MG63 (cell line): Measurements from ENCODE around the gene DCLRE1C. TPM values are rescaled to one million over a fixed set of nuclear protein-coding genes. Genes with fewer than 3 reads are reported as not detected.
"Not testable (repeated sequence)": the region's sequence is repeated elsewhere in the genome, so short reads cannot be mapped to it uniquely, and the experiment has no call there.

Experiments used
- DNase-seq: peaks from one replicate; pipeline ENCODE4 v3.0.0-alpha.2; 2020
- H3K27me3 ChIP-seq: fragments of 250-450 bp; sonication (Bioruptor Pico); 2 replicates; pipeline ENCODE4 v1.5.1; 2020; ENCODE audit warnings: mild to moderate bottlenecking, moderate library complexity
- H3K36me3 ChIP-seq: fragments of 250-450 bp; sonication (Bioruptor Pico); 2 replicates; pipeline ENCODE4 v1.5.1; 2020; ENCODE audit warnings: mild to moderate bottlenecking, moderate library complexity
- H3K4me3 ChIP-seq: fragments of 250-450 bp; sonication (Bioruptor Pico); 2 replicates; pipeline ENCODE4 v1.5.1; 2020; ENCODE audit warnings: mild to moderate bottlenecking, moderate library complexity
- H3K9me3 ChIP-seq: fragments of 250-450 bp; sonication (Bioruptor Pico); 2 replicates; pipeline ENCODE4 v1.5.1; 2020; ENCODE audit warnings: mild to moderate bottlenecking, moderate library complexity
- total RNA-seq: library from RNA; depleted of rRNA; stranded (reverse); fragments of >200 nt; shearing (Covaris generic); gene quantifications from 2 replicates; pipeline ENCODE4 v1.2.3, GENCODE V29; 2014; ENCODE audit warnings: low replicate concordance

DCLRE1C gene
- total RNA-seq, 1 experiment from 2014 or later, result 5.8 TPM

GRCh38 chr10:14911801-14912200 is 42.1 kb downstream of the DCLRE1C start:
- no peak overlapping the region for H3K4me3 ChIP-seq
- H3K27me3 ChIP-seq, result no peaks in the 10 kb centered on the region
- no peak for DNase-seq
- H3K36me3 ChIP-seq, result peaks cover 90% of the 10 kb centered on the region
- peaks cover 29% of the 10 kb centered on the region for H3K9me3 ChIP-seq

GRCh38 chr10:14910953-14911352 is 42.9 kb downstream of the DCLRE1C start:
- Histone ChIP-seq H3K9me3 (peaks cover 35% of the 10 kb centered on the region), H3K4me3 (no peak overlapping the region), H3K27me3 (no peaks in the 10 kb centered on the region), H3K36me3 (peaks cover 90% of the 10 kb centered on the region)
- DNase-seq, result no peak

- Histone ChIP-seq H3K36me3 (peaks cover 96% of the 10 kb centered on the region), H3K4me3 (no peak overlapping the region), H3K9me3 (peaks cover 38% of the 10 kb centered on the region), H3K27me3 (no peaks in the 10 kb centered on the region)
- no peak for DNase-seq
Observed at GRCh38 chr10:14909101-14909500, 44.8 kb downstream of the DCLRE1C start.

GRCh38 chr10:14907591-14907990 is 46.3 kb downstream of the DCLRE1C start:
- H3K36me3 ChIP-seq, result peaks cover 96% of the 10 kb centered on the region
- H3K9me3 ChIP-seq, result peaks cover 38% of the 10 kb centered on the region
- H3K4me3 ChIP-seq, DNase-seq, H3K27me3 ChIP-seq: not testable (repeated sequence)

- DNase-seq, result no peak
- Histone ChIP-seq H3K36me3 (peaks cover 96% of the 10 kb centered on the region), H3K4me3 (no peak overlapping the region), H3K9me3 (peaks cover 36% of the 10 kb centered on the region), H3K27me3 (no peaks in the 10 kb centered on the region)
Observed at GRCh38 chr10:14906765-14907164, 47.1 kb downstream of the DCLRE1C start.

GRCh38 chr10:14905890-14906289 is 48.0 kb downstream of the DCLRE1C start:
- Histone ChIP-seq H3K9me3 (peaks cover 30% of the 10 kb centered on the region), H3K36me3 (peaks cover 92% of the 10 kb centered on the region), H3K27me3 (no peaks in the 10 kb centered on the region), H3K4me3 (no peak overlapping the region)
- no peak for DNase-seq

GRCh38 chr10:14904864-14905263 is 49.0 kb downstream of the DCLRE1C start:
- Histone ChIP-seq H3K27me3 (no peaks in the 10 kb centered on the region), H3K4me3 (no peak overlapping the region), H3K36me3 (peaks cover 92% of the 10 kb centered on the region), H3K9me3 (peaks cover 30% of the 10 kb centered on the region)
- no peak for DNase-seq

- DNase-seq, result no peak
- no peaks in the 10 kb centered on the region for H3K27me3 ChIP-seq
- H3K36me3 ChIP-seq, result peaks cover 92% of the 10 kb centered on the region
Observed at GRCh38 chr10:14904316-14904732, 49.6 kb downstream of the DCLRE1C start.

GRCh38 chr10:14891151-14891550 is 62.7 kb downstream of the DCLRE1C start:
- Histone ChIP-seq H3K36me3 (peaks cover 35% of the 10 kb centered on the region), H3K4me3 (no peak overlapping the region), H3K9me3 (no peaks in the 10 kb centered on the region), H3K27me3 (no peaks in the 10 kb centered on the region)
- DNase-seq, result no peak

More at GRCh38 chr10:14904316-14904732, 49.6 kb downstream of the DCLRE1C start:
- peaks cover 30% of the 10 kb centered on the region for H3K9me3 ChIP-seq
- no peak overlapping the region for H3K4me3 ChIP-seq

GRCh38 chr10:14889318-14889717 is 64.6 kb downstream of the DCLRE1C start:
- H3K36me3 ChIP-seq, result peaks cover 45% of the 10 kb centered on the region
- no peaks in the 10 kb centered on the region for H3K9me3 ChIP-seq
- no peaks in the 10 kb centered on the region for H3K27me3 ChIP-seq
- no peak overlapping the region for H3K4me3 ChIP-seq
- no peak for DNase-seq

- Histone ChIP-seq H3K27me3 (no peaks in the 10 kb centered on the region), H3K9me3 (no peaks in the 10 kb centered on the region), H3K36me3 (peaks cover 58% of the 10 kb centered on the region), H3K4me3 (no peak overlapping the region)
- DNase-seq, result no peak
Observed at GRCh38 chr10:14884082-14884481, 69.8 kb downstream of the DCLRE1C start.

- peak overlapping the region; percentile 78 for H3K4me3 ChIP-seq
- no peak for DNase-seq
- peaks cover 41% of the 10 kb centered on the region for H3K36me3 ChIP-seq
- H3K27me3 ChIP-seq, result no peaks in the 10 kb centered on the region
- no peaks in the 10 kb centered on the region for H3K9me3 ChIP-seq
Observed at GRCh38 chr10:14880229-14880628, 73.7 kb downstream of the DCLRE1C start.

GRCh38 chr10:14879928-14880193 is 74.0 kb downstream of the DCLRE1C start:
- no peak for DNase-seq
- H3K4me3 ChIP-seq, result peak overlapping the region; percentile 78
- no peaks in the 10 kb centered on the region for H3K27me3 ChIP-seq
- H3K36me3 ChIP-seq, result peaks cover 38% of the 10 kb centered on the region
- no peaks in the 10 kb centered on the region for H3K9me3 ChIP-seq

- Histone ChIP-seq H3K4me3 (peak overlapping the region; percentile 78), H3K9me3 (no peaks in the 10 kb centered on the region), H3K27me3 (no peaks in the 10 kb centered on the region), H3K36me3 (peaks cover 33% of the 10 kb centered on the region)
- DNase-seq, result peak; percentile 39
Observed at GRCh38 chr10:14879124-14879927, 74.6 kb downstream of the DCLRE1C start.

GRCh38 chr10:14878266-14879123 is 75.4 kb downstream of the DCLRE1C start, which contains the start of gene SUV39H2:
Gene SUV39H2, plus strand, starts transcription at chr10:14878866. Its CDS starts 23 bp downstream, at chr10:14878889.
- DNase-seq, result peak; percentile 95
- Histone ChIP-seq H3K27me3 (no peaks in the 10 kb centered on the region), H3K9me3 (no peaks in the 10 kb centered on the region), H3K36me3 (peaks cover 26% of the 10 kb centered on the region), H3K4me3 (peak within 1 kb of the TSS; percentile 78)

- DNase-seq, result no peak
- H3K36me3 ChIP-seq, result peaks cover 21% of the 10 kb centered on the region
- no peaks in the 10 kb centered on the region for H3K27me3 ChIP-seq
- no peak overlapping the region for H3K4me3 ChIP-seq
- H3K9me3 ChIP-seq, result no peaks in the 10 kb centered on the region
Observed at GRCh38 chr10:14876764-14877163, 77.1 kb downstream of the DCLRE1C start.

- Histone ChIP-seq H3K27me3 (no peaks in the 10 kb centered on the region), H3K9me3 (no peaks in the 10 kb centered on the region), H3K4me3 (no peak overlapping the region), H3K36me3 (peaks cover 23% of the 10 kb centered on the region)
- DNase-seq, result no peak
Observed at GRCh38 chr10:14875941-14876340, 78.0 kb downstream of the DCLRE1C start.
